HG03460 (cell line): ENCODE measurements around the gene PBX4.
"Not testable (repeated sequence)": the region's sequence is repeated elsewhere in the genome, so short reads cannot be mapped to it uniquely, and the experiment has no call there.

Source experiments
- ATAC-seq: cut with Tn5 transposase; IDR thresholded peaks from one replicate; pipeline ENCODE4 v1.9.1; 2021; ENCODE audit not compliant: unreplicated experiment

Gene PBX4

GRCh38 chr19:19627621-19628500 is 9.4 kb upstream of the PBX4 start, which contains the start of gene LPAR2:
Gene LPAR2 (minus strand): TSS chr19:19628220. CDS start chr19:19627275, 945 bp downstream.
- peak; percentile 59 for ATAC-seq

- ATAC-seq: no peak
Observed at GRCh38 chr19:19626516-19627472, 8.3 kb upstream of the PBX4 start.

- no peak for ATAC-seq
Observed at GRCh38 chr19:19624032-19624570, 5.6 kb upstream of the PBX4 start.

GRCh38 chr19:19623383-19623782 is 4.9 kb upstream of the PBX4 start:
- no peak for ATAC-seq

GRCh38 chr19:19619849-19620210 is 1.3 kb upstream of the PBX4 start:
- no peak for ATAC-seq

- no peak for ATAC-seq
Observed at GRCh38 chr19:19619181-19619848, 828 bp upstream of the PBX4 start.

- no peak for ATAC-seq
Observed at GRCh38 chr19:19615086-19615485, 3.4 kb downstream of the PBX4 start.

GRCh38 chr19:19613506-19613905 is 5.0 kb downstream of the PBX4 start:
- no peak for ATAC-seq

GRCh38 chr19:19610376-19611202 is 7.9 kb downstream of the PBX4 start:
- ATAC-seq: no peak

GRCh38 chr19:19606686-19607085 is 11.8 kb downstream of the PBX4 start:
- ATAC-seq: not testable (repeated sequence)

- no peak for ATAC-seq
Observed at GRCh38 chr19:19606021-19606420, 12.5 kb downstream of the PBX4 start.

GRCh38 chr19:19602713-19603324 is 15.7 kb downstream of the PBX4 start:
- no peak for ATAC-seq

- no peak for ATAC-seq
Observed at GRCh38 chr19:19602136-19602712, 16.3 kb downstream of the PBX4 start.

- ATAC-seq: no peak
Observed at GRCh38 chr19:19600793-19601330, 17.6 kb downstream of the PBX4 start.

- ATAC-seq: not testable (repeated sequence)
Observed at GRCh38 chr19:19598728-19599451, 19.6 kb downstream of the PBX4 start.

- ATAC-seq: peak; percentile 57
Observed at GRCh38 chr19:19597809-19598306, 20.6 kb downstream of the PBX4 start.

- no peak for ATAC-seq
Observed at GRCh38 chr19:19595171-19595701, 23.3 kb downstream of the PBX4 start.

GRCh38 chr19:19594381-19594780 is 24.1 kb downstream of the PBX4 start:
- ATAC-seq: no peak
